OCI-LY7 (cell line): ENCODE results near the gene PRMT6. TPM values are rescaled to one million over a fixed set of nuclear protein-coding genes. Genes with fewer than 3 reads are reported as not detected.
A peak's percentile ranks its signal among the peaks of the same experiment; 100 is the strongest.

Experiments
- BruUV-seq: library from RNA; stranded (reverse); fragments of 400-500 nt; replicated peaks from 2 replicates; lab custom pipeline; 2021; lab: Mats Ljungman, UMichigan
- CTCF ChIA-PET: fragments of 300-600 bp; sonication (Branson Sonifier 250); formaldehyde crosslinking; loops from one replicate; lab custom pipeline; 2022; ENCODE audit warnings: antibody characterized with exemption; ENCODE audit not compliant: unreplicated experiment; lab: Charles Lee
- POLR2A ChIA-PET: fragments of 300-600 bp; sonication (Branson Sonifier 250); formaldehyde crosslinking; loops from one replicate; lab custom pipeline; 2022; ENCODE audit warnings: antibody characterized with exemption; lab: Charles Lee
- DNase-seq: peaks from one replicate; pipeline ENCODE4 v3.0.0-alpha.2; 2015; ENCODE audit warnings: low spot score
- H2AFZ ChIP-seq: fragments of 200-600 bp; sonication (generic), shearing (Covaris generic); 2 replicates; pipeline ENCODE4 v1.6.1; 2014; ENCODE audit warnings: mild to moderate bottlenecking, antibody characterized with exemption, low read length, moderate library complexity
- H3K27ac ChIP-seq: fragments of 200-600 bp; sonication (generic); 2 replicates; pipeline ENCODE4 v1.5.1; 2014; ENCODE audit warnings: mixed run types, low read depth, mild to moderate bottlenecking, moderate library complexity, low read length, inconsistent platforms; ENCODE audit not compliant: poor library complexity, severe bottlenecking
- H3K36me3 ChIP-seq: fragments of 200-600 bp; sonication (generic); 2 replicates; pipeline ENCODE4 v1.6.1; 2014; ENCODE audit warnings: mild to moderate bottlenecking, antibody characterized with exemption, low read length, moderate library complexity, mixed read lengths; ENCODE audit not compliant: insufficient read depth
- H3K4me1 ChIP-seq: fragments of 200-600 bp; sonication (generic); 2 replicates; pipeline ENCODE4 v1.5.1; 2014; ENCODE audit warnings: mild to moderate bottlenecking, low read length; ENCODE audit not compliant: insufficient read depth, poor library complexity, severe bottlenecking
- H3K4me2 ChIP-seq: fragments of 200-600 bp; sonication (generic); 2 replicates; pipeline ENCODE4 v1.6.1; 2014; ENCODE audit warnings: mild to moderate bottlenecking, low read length
- H3K4me3 ChIP-seq: fragments of 200-600 bp; sonication (generic); 2 replicates; pipeline ENCODE4 v1.5.1; 2014; ENCODE audit warnings: mild to moderate bottlenecking, low read depth, low read length; ENCODE audit not compliant: poor library complexity, severe bottlenecking
- H3K79me2 ChIP-seq: fragments of 200-600 bp; sonication (generic); 2 replicates; pipeline ENCODE4 v1.6.1; 2016; ENCODE audit warnings: low read depth, mild to moderate bottlenecking, low read length, moderate library complexity, mixed read lengths; ENCODE audit not compliant: insufficient read depth
- H3K9me2 ChIP-seq: fragments of 200-600 bp; sonication (generic); 2 replicates; pipeline ENCODE4 v1.6.1; 2016; ENCODE audit warnings: mild to moderate bottlenecking, low read length, mixed read lengths; ENCODE audit not compliant: insufficient read depth
- H3K9me3 ChIP-seq: fragments of 200-600 bp; sonication (generic); 2 replicates; pipeline ENCODE4 v1.6.1; 2014; ENCODE audit warnings: mild to moderate bottlenecking, mixed run types, low read length, mixed read lengths
- H4K20me1 ChIP-seq: fragments of 200-600 bp; sonication (generic); 2 replicates; pipeline ENCODE4 v1.6.1; 2014; ENCODE audit warnings: mild to moderate bottlenecking, antibody characterized with exemption, low read length, moderate library complexity, mixed read lengths; ENCODE audit not compliant: insufficient read depth
- EZH2phosphoT487 ChIP-seq: fragments of 200-600 bp; sonication (generic); IDR thresholded peaks from 2 replicates; pipeline ENCODE4 v1.6.1; 2018; ENCODE audit warnings: low read depth, borderline replicate concordance, mild to moderate bottlenecking, mixed run types, antibody characterized with exemption, low read length, moderate library complexity, mixed read lengths
- intact Hi-C: fragments of 100-400 bp; cut with micrococcal nuclease; formaldehyde crosslinking; loops from one replicate; pipeline ENCODE4 v1.10.0; 2022; ENCODE audit not compliant: unreplicated experiment
- total RNA-seq, 2 experiments: library from RNA; depleted of rRNA in 1 of 2; stranded (reverse); fragments of >200 nt in 1 of 2; shearing (Covaris generic) in 1 of 2; gene quantifications; 2 replicates each; pipeline ENCODE4 v1.2.3, GENCODE V29; 2014 to 2022
- TF ChIP-seq, protein P1 (sequence below): fragments of 200-600 bp; sonication (generic); conservative IDR thresholded peaks from 2 replicates; pipeline ENCODE4 v1.5.1; 2014; ENCODE audit warnings: mild to moderate bottlenecking, antibody characterized with exemption, low read length, moderate library complexity, mixed read lengths

PRMT6 gene
- total RNA-seq, 2 experiments from 2014 or later, result 41.7 to 42.9 TPM

DNA sequence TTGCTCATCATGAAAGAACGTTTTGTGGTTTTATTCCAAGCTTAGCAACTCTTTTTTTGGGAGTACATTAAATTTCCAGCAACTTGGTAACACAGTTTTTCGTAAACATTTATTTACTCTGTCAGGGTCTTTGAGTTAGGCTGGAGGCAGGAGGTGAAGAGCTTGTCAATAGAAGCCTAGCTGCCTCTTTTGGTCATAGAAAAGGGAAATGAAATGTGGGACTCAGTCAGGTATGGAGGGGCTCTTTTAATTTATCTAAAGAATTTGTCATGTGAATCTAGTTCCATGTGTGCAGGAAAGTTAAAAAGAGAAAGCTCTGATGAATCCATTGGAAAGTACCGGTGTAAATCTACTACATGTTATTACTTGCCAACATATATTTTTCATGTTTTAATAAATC is 45.9 kb upstream of the PRMT6 start:
- Histone ChIP-seq H3K36me3 (no peaks in the 10 kb centered on the region), H3K9me3 (no peaks in the 10 kb centered on the region), H3K79me2 (no peaks in the 10 kb centered on the region), H3K4me1 (peaks cover 19% of the 10 kb centered on the region), H3K9me2 (no peaks in the 10 kb centered on the region), H4K20me1 (no peaks in the 10 kb centered on the region), H3K27ac (peak overlapping the region; percentile 28), H3K4me2 (peak overlapping the region; percentile 54), H3K4me3 (no peak overlapping the region), H2AFZ (peak overlapping the region; percentile 31; the same call in 1 of the 2 replicates)
- DNase-seq, result peak; percentile 56
- intact Hi-C loops, result no loop called here
- ChIA-PET CTCF (no interaction called here), POLR2A (interaction anchor here (0.7 to 1.5 kb wide), 6 partner anchors 9 to 126 kb away, joined by 3 to 5 read pairs (median 3); partner anchors contain the start of gene PRMT6)
- TF ChIP-seq, protein P1, sequence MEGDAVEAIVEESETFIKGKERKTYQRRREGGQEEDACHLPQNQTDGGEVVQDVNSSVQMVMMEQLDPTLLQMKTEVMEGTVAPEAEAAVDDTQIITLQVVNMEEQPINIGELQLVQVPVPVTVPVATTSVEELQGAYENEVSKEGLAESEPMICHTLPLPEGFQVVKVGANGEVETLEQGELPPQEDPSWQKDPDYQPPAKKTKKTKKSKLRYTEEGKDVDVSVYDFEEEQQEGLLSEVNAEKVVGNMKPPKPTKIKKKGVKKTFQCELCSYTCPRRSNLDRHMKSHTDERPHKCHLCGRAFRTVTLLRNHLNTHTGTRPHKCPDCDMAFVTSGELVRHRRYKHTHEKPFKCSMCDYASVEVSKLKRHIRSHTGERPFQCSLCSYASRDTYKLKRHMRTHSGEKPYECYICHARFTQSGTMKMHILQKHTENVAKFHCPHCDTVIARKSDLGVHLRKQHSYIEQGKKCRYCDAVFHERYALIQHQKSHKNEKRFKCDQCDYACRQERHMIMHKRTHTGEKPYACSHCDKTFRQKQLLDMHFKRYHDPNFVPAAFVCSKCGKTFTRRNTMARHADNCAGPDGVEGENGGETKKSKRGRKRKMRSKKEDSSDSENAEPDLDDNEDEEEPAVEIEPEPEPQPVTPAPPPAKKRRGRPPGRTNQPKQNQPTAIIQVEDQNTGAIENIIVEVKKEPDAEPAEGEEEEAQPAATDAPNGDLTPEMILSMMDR, result no peak
- TF ChIP-seq EZH2phosphoT487, result no peak
- BruUV-seq, result no TSS peak

DNA sequence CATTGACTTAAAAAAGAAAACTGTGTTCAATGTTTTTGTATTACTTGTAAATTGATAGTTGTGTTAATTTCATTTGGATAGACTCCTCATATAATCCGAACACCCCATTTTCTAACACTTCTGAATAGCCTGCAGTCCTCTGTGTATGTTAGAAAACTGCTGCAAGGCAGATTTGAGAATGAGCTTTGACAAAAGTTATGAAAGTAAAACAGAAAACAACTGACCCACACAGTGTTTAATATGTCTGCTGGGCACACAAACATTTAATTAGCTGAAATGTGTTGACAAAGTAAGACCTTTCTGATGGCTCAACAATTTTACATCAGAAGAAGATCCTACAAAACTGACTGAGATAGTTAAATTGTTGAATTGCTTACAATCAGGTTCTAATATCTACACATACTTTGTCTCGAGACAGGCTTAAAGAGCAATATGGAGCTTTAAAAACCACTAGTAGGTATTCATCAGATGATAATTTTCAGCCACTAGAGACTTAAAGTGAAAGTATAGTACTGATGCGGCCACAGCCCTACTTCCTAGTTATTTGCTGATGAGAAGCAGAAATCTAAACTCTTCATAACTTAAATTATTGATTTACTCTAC is 40.0 kb upstream of the PRMT6 start:
- peak; percentile 10 for DNase-seq
- no peaks in the 10 kb centered on the region for H3K36me3 ChIP-seq
- H3K27ac ChIP-seq, result no peak overlapping the region
- peak overlapping the region; percentile 88 for H2AFZ ChIP-seq
- BruUV-seq, result no TSS peak
- no peaks in the 10 kb centered on the region for H4K20me1 ChIP-seq
- H3K9me2 ChIP-seq, result no peaks in the 10 kb centered on the region
- intact Hi-C loops, result no loop called here
- TF ChIP-seq, protein P1, result no peak
- ChIA-PET POLR2A (interaction anchor here (0.6 to 1.6 kb wide), 8 partner anchors 8 to 409 kb away, joined by 3 to 6 read pairs (median 4); partner anchors contain the start of gene PRMT6), CTCF (no interaction called here)
- no peaks in the 10 kb centered on the region for H3K9me3 ChIP-seq
- peak overlapping the region; percentile 50 for H3K4me2 ChIP-seq
- H3K4me1 ChIP-seq, result peaks cover 2% of the 10 kb centered on the region
- no peaks in the 10 kb centered on the region for H3K79me2 ChIP-seq
- H3K4me3 ChIP-seq, result peak overlapping the region; percentile 24

DNA sequence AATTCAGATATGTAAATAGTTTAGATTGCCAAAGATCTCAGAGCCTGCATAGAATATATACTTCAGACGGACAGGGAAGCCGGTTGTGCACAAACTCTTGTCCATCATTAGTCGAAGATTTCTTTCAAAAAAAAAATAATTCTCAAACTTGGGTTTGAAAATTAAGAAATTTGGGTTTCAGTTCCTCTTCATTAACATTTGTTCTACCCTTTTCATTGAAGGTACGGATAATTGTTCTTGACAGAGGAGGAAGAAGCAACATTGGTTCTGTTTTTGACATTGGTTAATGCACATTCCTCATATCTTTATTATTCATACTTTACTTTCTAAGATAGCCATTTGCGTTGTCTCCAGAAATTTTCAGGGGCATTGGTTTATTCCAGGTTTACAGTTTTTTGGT is 38.0 kb upstream of the PRMT6 start:
- BruUV-seq, result no TSS peak
- no peak overlapping the region for H3K4me2 ChIP-seq
- DNase-seq, result no peak
- CTCF ChIA-PET, result no interaction called here
- no peaks in the 10 kb centered on the region for H3K4me1 ChIP-seq
- no peak for TF ChIP-seq EZH2phosphoT487
- POLR2A ChIA-PET, result no interaction called here
- no peaks in the 10 kb centered on the region for H4K20me1 ChIP-seq
- no peak overlapping the region for H2AFZ ChIP-seq
- no peak overlapping the region for H3K4me3 ChIP-seq
- intact Hi-C loops, result no loop called here
- no peaks in the 10 kb centered on the region for H3K9me3 ChIP-seq
- H3K79me2 ChIP-seq, result no peaks in the 10 kb centered on the region
- no peaks in the 10 kb centered on the region for H3K36me3 ChIP-seq
- no peak overlapping the region for H3K27ac ChIP-seq
- H3K9me2 ChIP-seq, result no peaks in the 10 kb centered on the region
